Glutamatergic neuron (in vitro differentiated cells): ENCODE measurements around the gene MMP24. TPM values are rescaled to one million over a fixed set of nuclear protein-coding genes. Genes with fewer than 3 reads are reported as not detected.

Experiments
- DNase-seq: peaks from one replicate; pipeline ENCODE4 v3.0.0; 2022
- H3K27ac Mint-ChIP-seq: one replicate; pipeline ENCODE4 v1.8.0; 2020; ENCODE audit warnings: mild to moderate bottlenecking, mixed read lengths, inconsistent platforms; ENCODE audit not compliant: unreplicated experiment
- H3K27me3 Mint-ChIP-seq: one replicate; pipeline ENCODE4 v1.8.0; 2020; ENCODE audit warnings: mild to moderate bottlenecking, moderate library complexity, mixed read lengths, inconsistent platforms; ENCODE audit not compliant: unreplicated experiment
- H3K36me3 Mint-ChIP-seq: one replicate; pipeline ENCODE4 v1.8.0; 2020; ENCODE audit warnings: mild to moderate bottlenecking, mixed read lengths, inconsistent platforms; ENCODE audit not compliant: unreplicated experiment
- H3K4me1 Mint-ChIP-seq: one replicate; pipeline ENCODE4 v1.8.0; 2020; ENCODE audit warnings: mild to moderate bottlenecking, low read depth, mixed read lengths, inconsistent platforms; ENCODE audit not compliant: unreplicated experiment
- H3K4me3 Mint-ChIP-seq: one replicate; pipeline ENCODE4 v1.8.0; 2020; ENCODE audit warnings: mild to moderate bottlenecking, mixed read lengths, inconsistent platforms; ENCODE audit not compliant: unreplicated experiment
- H3K9me3 Mint-ChIP-seq: one replicate; pipeline ENCODE4 v1.8.0; 2020; ENCODE audit warnings: mild to moderate bottlenecking, moderate library complexity, mixed read lengths, inconsistent platforms; ENCODE audit not compliant: unreplicated experiment
- CTCF ChIP-seq: fragments of 200-600 bp; sonication (generic); IDR thresholded peaks from one replicate; pipeline ENCODE4 v1.5.0; 2021; ENCODE audit not compliant: partially characterized antibody, unreplicated experiment
- total RNA-seq: library from RNA; stranded (reverse); fragmentation: NEBNext Ultra II Directional; extraction: Animal tissue kit (Norgen Biotek cat#: 25700); gene quantifications from one replicate; pipeline ENCODE4 v1.2.1, GENCODE V29; 2021; ENCODE audit not compliant: unreplicated experiment

MMP24 gene
- total RNA-seq, 1 donor from 2014 or later = 19.0 TPM

- no peaks in the 10 kb centered on the region for H3K36me3 Mint-ChIP-seq
- H3K27me3 Mint-ChIP-seq = peaks cover 5% of the 10 kb centered on the region
- no peak for DNase-seq
- H3K27ac Mint-ChIP-seq = peak overlapping the region; percentile 98
- H3K4me3 Mint-ChIP-seq = peak overlapping the region; percentile 97
- TF ChIP-seq CTCF = no peak
- peaks cover 11% of the 10 kb centered on the region for H3K4me1 Mint-ChIP-seq
- H3K9me3 Mint-ChIP-seq = peaks cover 11% of the 10 kb centered on the region
These were observed 50.6 kb downstream of the MMP24 start for GRCh38 chr20:35277127-35277526.

- Mint-ChIP-seq H3K36me3 (no peaks in the 10 kb centered on the region), H3K4me3 (peak within 1 kb of the TSS; percentile 97), H3K9me3 (peaks cover 13% of the 10 kb centered on the region)
These were observed 51.3 kb downstream of the MMP24 start, which contains the start of gene MMP24OS for GRCh38 chr20:35277531-35278395. Gene MMP24OS (minus strand): TSS chr20:35278122. CDS start chr20:35277929, 193 bp downstream.

GRCh38 chr20:35279040-35279439, 52.5 kb downstream of the MMP24 start:
- no peaks in the 10 kb centered on the region for H3K36me3 Mint-ChIP-seq
- DNase-seq = no peak
- H3K27ac Mint-ChIP-seq = no peak overlapping the region

More at GRCh38 chr20:35277531-35278395, 51.3 kb downstream of the MMP24 start, which contains the start of gene MMP24OS:
- peak; percentile 93 for DNase-seq
- no peak for TF ChIP-seq CTCF
- Mint-ChIP-seq H3K27ac (peak within 1 kb of the TSS; percentile 98), H3K27me3 (peaks cover 5% of the 10 kb centered on the region), H3K4me1 (peaks cover 11% of the 10 kb centered on the region)

GRCh38 chr20:35279533-35280174, 53.2 kb downstream of the MMP24 start:
- Mint-ChIP-seq H3K9me3 (peaks cover 17% of the 10 kb centered on the region), H3K36me3 (no peaks in the 10 kb centered on the region), H3K27ac (peak overlapping the region; percentile 33), H3K27me3 (peaks cover 2% of the 10 kb centered on the region), H3K4me3 (no peak overlapping the region), H3K4me1 (peaks cover 14% of the 10 kb centered on the region)
- TF ChIP-seq CTCF = no peak
- DNase-seq = no peak

More at GRCh38 chr20:35279040-35279439, 52.5 kb downstream of the MMP24 start:
- H3K4me3 Mint-ChIP-seq = no peak overlapping the region
- H3K4me1 Mint-ChIP-seq = peaks cover 14% of the 10 kb centered on the region
- peaks cover 2% of the 10 kb centered on the region for H3K27me3 Mint-ChIP-seq
- H3K9me3 Mint-ChIP-seq = peaks cover 17% of the 10 kb centered on the region
- TF ChIP-seq CTCF = no peak
